Fibroblast of the conjunctiva (primary cell): ENCODE measurements around the gene ZNF512B.
"Not testable (repeated sequence)": the region's sequence is repeated elsewhere in the genome, so short reads cannot be mapped to it uniquely, and the experiment has no call there.

Experiments
- DNase-seq: peaks from one replicate; pipeline ENCODE4 v3.0.0-alpha.2; 2010; ENCODE audit warnings: low read depth

ZNF512B gene

DNA sequence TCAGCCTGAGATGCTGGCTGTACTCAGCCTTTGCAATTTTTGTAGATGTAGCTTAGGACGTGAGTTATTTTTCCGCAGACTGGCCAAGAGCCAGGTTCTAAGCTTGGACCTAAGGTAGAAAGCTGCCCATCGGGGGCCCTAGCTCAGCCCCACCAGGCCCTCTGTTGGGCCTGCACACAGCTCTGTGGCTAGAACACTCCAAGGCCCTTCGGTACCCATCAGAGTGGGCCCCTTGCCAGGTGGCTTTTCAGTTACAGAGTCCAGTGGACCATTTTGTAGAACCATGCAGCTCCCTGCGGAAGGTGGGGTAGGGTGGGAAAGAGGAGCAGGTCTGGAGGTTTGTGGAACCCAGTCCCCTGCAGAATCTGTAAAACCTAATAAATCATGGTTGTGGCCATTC lies 36.1 kb downstream of the ZNF512B start:
- DNase-seq, result no peak

DNA sequence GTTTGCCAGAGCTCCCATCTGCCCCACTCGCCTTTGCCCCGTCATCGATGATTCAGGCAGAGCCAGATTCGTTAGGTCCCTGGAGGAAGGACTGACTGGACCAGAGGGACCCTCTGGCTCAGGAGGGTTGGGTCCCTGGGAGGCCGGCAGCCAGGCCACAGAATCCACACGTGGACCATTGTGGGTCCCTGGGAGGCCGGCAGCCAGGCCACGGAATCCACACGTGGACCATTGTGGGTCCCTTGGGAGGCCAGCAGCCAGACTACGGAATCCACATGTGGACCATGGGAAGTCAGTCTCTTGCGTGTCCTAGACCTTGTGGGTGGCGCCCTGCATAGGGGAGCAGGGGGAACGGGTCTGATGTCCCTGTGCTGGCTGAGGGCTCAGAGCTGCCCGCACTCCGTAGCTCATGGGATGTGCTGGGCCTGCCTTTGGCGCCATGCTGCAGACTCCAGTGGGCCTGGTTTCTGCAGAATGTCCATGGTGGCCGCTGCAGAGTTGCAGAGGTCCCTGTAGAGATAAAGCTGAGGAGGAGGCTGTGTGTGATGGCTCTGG lies 37.0 kb downstream of the ZNF512B start:
- no peak for DNase-seq

DNA sequence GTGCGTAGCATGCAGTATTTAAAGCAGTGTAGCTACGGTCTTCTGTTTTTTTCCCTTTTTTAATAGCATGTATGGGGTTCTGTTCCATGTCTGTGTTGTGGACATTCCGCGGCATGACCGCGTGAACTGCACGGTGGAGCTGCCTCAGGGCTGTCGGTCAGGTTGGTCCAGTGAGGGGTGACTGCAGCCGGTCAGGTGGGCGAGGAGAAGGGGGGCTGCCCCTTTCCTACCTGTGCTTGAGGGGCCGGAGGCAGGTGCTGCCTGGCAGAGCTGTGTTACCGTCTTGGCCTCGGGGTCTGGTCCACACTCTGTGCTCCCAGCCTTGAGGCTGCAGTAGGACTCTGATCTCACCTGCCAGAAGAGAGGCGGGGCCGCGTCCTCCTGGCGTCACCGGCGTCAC lies 38.0 kb downstream of the ZNF512B start:
- no peak for DNase-seq

- no peak for DNase-seq
These were observed 38.7 kb downstream of the ZNF512B start for GRCh38 chr20:63930971-63931553.

GRCh38 chr20:63929473-63929883 lies 40.3 kb downstream of the ZNF512B start:
- not testable (repeated sequence) for DNase-seq

DNA sequence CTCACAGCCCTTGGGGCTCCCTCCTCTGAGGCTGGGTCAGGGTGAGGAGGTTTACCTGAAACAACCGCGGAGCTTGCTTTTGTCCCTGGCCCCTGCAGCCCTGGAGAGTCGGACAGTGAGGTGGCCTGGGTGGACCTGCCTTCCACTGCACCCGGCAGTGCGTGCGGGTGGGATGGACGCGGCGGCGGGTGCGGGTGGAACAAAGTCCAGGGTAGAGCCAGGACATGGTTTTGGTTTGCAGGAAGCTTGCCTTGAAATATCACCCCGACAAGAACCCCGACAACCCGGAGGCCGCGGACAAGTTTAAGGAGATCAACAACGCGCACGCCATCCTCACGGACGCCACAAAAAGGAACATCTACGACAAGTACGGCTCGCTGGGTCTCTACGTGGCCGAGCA lies 40.7 kb downstream of the ZNF512B start:
- DNase-seq, result no peak

DNA sequence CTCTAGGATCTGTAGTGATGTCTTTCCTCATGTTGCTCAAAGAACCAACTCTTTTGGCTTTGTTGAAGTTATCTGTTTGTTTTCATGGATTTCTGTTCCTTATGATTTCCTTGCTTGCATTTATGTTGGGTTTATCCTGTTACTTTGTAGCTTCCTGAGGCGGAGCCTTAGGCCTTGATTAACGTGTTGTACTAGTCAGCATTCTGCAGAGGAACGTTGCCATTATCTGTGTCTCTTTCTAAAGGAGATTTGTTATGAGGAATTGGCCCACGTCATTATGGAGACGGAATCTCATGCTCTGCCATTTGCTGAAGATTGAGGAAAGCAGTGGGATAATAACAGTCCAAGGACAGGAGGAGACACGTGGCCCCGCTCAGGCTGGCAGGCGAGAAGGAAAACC lies 43.4 kb downstream of the ZNF512B start:
- no peak for DNase-seq

DNA sequence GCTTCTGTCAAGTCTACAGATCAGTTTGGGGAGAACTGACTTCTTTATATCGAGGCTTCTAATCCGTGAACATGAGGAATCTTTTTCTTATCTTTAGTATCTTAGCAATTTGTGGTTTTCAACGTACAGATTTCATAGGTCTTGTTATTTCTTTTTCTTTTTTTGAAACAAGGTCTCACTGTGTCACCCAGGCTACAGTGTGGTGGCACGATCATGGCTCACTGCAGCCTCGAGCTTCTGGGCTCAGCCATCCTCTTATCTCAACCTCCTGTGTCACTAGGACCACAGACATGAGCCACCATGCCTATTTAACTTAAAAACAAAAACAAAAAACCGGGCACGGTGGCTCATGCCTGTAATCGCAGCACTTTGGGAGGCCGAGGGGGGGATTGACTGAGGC lies 45.5 kb downstream of the ZNF512B start:
- DNase-seq, result no peak

GRCh38 chr20:63923651-63924050 lies 46.1 kb downstream of the ZNF512B start:
- DNase-seq, result no peak

DNA sequence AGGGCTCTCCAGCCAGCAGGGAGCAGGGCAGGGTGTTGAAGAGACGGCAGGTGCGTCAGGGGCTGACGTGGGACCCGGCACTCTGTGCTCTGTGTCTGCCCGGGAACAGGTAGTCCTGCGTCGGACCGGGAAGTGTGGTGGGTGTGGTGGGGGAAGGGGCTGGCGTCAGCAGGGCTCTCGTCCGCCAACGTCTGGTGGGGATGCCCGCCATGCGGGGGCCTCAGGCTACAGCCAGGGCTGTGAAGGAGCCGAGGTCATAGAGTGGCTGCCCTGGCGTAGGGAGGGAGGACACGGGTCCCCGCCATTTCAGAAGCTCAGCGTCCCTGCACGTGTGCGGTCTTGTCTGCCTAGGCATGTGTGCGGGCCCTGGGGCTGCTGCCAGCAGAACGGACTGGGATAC lies 49.5 kb downstream of the ZNF512B start:
- no peak for DNase-seq

DNA sequence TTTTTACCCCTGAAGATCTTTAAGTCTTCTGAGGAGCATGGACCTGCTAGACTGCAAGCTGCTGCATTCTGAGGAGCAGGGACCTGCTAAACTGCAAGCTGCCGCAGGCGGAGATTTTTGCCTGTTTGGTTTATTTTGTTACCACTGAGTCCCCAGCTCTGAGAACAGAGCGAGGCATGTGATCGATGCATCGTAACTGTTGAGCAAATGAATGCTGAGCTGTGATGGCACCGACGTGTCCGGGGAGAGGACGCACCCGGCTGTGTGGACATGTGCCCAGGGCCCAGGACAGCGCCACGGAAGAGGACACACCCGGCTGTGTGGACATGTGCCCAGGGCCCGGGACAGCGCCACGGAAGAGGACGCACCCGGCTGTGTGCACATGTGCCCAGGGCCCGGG lies 50.6 kb downstream of the ZNF512B start:
- no peak for DNase-seq

- no peak for DNase-seq
These were observed 51.9 kb downstream of the ZNF512B start for GRCh38 chr20:63917811-63918210.

GRCh38 chr20:63916371-63916939 lies 53.3 kb downstream of the ZNF512B start:
- DNase-seq, result not testable (repeated sequence)

DNA sequence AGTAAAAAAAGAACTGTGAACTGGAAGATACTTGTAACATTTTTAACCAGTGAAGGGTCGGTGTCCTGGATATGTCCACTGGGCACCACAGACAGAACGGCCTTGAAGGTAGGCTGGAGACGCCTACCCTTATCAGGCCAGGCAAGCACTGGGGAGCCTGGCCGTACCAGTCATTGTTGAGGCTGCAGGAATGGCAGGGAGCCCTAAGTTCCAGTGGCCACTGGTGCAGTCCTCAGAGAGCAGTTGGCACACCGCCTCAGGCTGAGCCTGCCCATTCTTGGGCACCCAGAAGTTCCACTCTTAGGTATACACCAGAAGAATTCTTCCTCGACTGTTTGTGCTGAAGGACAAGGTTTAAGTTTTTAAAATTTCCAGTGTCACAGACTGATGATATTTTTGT lies 54.3 kb downstream of the ZNF512B start:
- DNase-seq, result no peak

DNA sequence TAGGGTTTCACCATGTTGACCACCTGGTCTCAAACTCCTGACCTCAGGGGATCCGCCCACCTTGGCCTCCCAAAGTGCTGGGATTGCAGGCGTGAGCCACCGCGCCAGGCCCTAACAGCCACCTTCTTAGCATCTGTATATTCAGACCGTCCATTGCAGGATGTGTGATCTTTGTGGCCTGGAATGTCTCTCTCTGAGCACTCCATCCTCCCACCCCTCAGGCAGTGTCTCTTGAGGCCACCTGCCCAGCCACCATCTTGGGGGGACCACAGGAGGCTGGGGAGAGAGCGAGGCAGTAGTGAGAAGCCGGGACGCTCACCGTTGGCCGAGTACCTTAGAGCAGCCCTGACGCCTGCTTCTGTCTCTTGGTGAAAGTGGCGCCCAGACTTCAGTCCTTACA lies 56.0 kb downstream of the ZNF512B start:
- no peak for DNase-seq

DNA sequence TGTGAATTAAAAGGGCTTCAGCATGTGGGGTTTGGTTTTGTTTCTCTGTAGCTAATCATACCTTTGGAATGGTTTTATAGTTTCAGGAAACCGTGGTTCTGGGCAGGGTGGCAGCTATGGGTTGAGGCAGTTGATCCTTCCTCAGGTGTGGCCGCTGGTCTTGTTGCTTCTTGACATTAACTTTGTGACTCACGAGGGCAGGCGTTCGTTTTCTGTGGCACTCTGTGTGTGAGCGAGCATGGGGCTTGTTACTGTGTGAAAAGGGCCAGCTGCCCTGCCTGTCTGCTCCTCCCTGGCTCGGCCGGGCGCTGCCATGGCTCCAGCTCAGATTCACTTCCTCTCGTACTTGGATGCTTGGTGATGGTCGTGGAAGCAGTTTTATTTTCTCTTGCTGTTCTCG lies 58.6 kb downstream of the ZNF512B start:
- no peak for DNase-seq

- DNase-seq, result no peak
These were observed 61.6 kb downstream of the ZNF512B start for GRCh38 chr20:63908008-63908682.
